Parathyroid adenoma (tissue), 2 donors: ENCODE measurements around the gene NDUFS6.

ENCODE experiments used
- H2AFZ ChIP-seq: fragments of 300-600 bp; sonication (generic); one replicate; pipeline ENCODE4 v1.7.0; 2017; ENCODE audit warnings: antibody characterized with exemption, mild to moderate bottlenecking
- H3K27ac ChIP-seq: fragments of 300-600 bp; sonication (generic); one replicate; pipeline ENCODE4 v1.7.0; 2017
- H3K27me3 ChIP-seq: fragments of 300-600 bp; sonication (generic); one replicate; pipeline ENCODE4 v1.7.0; 2017; ENCODE audit warnings: low read length; ENCODE audit not compliant: control insufficient read depth, insufficient read depth
- H3K36me3 ChIP-seq: fragments of 300-600 bp; sonication (generic); one replicate; pipeline ENCODE4 v1.7.0; 2017; ENCODE audit warnings: low read length; ENCODE audit not compliant: control insufficient read depth, insufficient read depth
- H3K4me1 ChIP-seq: fragments of 300-600 bp; sonication (generic); one replicate; pipeline ENCODE4 v1.7.0; 2017; ENCODE audit warnings: control low read depth
- H3K4me2 ChIP-seq: fragments of 300-600 bp; sonication (generic); one replicate; pipeline ENCODE4 v1.7.0; 2017; ENCODE audit warnings: low read length
- H3K4me3 ChIP-seq: fragments of 300-600 bp; sonication (generic); one replicate; pipeline ENCODE4 v1.7.0; 2017; ENCODE audit warnings: low read depth, low read length
- H3K79me2 ChIP-seq: fragments of 300-600 bp; sonication (generic); one replicate; pipeline ENCODE4 v1.7.0; 2017; ENCODE audit warnings: control low read depth
- H3K9ac ChIP-seq: fragments of 300-600 bp; sonication (generic); one replicate; pipeline ENCODE4 v1.7.0; 2017; ENCODE audit warnings: mild to moderate bottlenecking
- H3K9me3 ChIP-seq: fragments of 300-600 bp; sonication (generic); one replicate; pipeline ENCODE4 v1.7.0; 2017; ENCODE audit warnings: low read length; ENCODE audit not compliant: control insufficient read depth
- TF ChIP-seq, protein P1 (sequence below): fragments of 300-600 bp; sonication (generic); IDR thresholded peaks from one replicate; pipeline ENCODE4 v1.7.0; 2017; ENCODE audit warnings: antibody characterized with exemption, mild to moderate bottlenecking
- donor health status: primary hyperparathyroidism.

NDUFS6 gene

GRCh38 chr5:1836176-1836890 is 35.1 kb downstream of the NDUFS6 start:
- Histone ChIP-seq H3K79me2 (no peaks in the 10 kb centered on the region), H3K4me1 (no peaks in the 10 kb centered on the region), H3K4me3 (no peak overlapping the region), H3K27me3 (no peaks in the 10 kb centered on the region), H3K9me3 (no peaks in the 10 kb centered on the region), H3K9ac (no peak overlapping the region), H3K27ac (no peak overlapping the region), H2AFZ (no peak overlapping the region), H3K36me3 (no peaks in the 10 kb centered on the region), H3K4me2 (no peak overlapping the region)
- TF ChIP-seq, protein P1, sequence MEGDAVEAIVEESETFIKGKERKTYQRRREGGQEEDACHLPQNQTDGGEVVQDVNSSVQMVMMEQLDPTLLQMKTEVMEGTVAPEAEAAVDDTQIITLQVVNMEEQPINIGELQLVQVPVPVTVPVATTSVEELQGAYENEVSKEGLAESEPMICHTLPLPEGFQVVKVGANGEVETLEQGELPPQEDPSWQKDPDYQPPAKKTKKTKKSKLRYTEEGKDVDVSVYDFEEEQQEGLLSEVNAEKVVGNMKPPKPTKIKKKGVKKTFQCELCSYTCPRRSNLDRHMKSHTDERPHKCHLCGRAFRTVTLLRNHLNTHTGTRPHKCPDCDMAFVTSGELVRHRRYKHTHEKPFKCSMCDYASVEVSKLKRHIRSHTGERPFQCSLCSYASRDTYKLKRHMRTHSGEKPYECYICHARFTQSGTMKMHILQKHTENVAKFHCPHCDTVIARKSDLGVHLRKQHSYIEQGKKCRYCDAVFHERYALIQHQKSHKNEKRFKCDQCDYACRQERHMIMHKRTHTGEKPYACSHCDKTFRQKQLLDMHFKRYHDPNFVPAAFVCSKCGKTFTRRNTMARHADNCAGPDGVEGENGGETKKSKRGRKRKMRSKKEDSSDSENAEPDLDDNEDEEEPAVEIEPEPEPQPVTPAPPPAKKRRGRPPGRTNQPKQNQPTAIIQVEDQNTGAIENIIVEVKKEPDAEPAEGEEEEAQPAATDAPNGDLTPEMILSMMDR: no peak

- Histone ChIP-seq H3K36me3 (no peaks in the 10 kb centered on the region), H3K4me2 (no peak overlapping the region), H3K27ac (no peak overlapping the region), H3K27me3 (no peaks in the 10 kb centered on the region), H3K9ac (no peak overlapping the region), H3K4me1 (no peaks in the 10 kb centered on the region), H3K4me3 (no peak overlapping the region), H2AFZ (no peak overlapping the region), H3K79me2 (no peaks in the 10 kb centered on the region), H3K9me3 (no peaks in the 10 kb centered on the region)
- TF ChIP-seq, protein P1: no peak
Measured at GRCh38 chr5:1836891-1837880, 36.0 kb downstream of the NDUFS6 start.

- Histone ChIP-seq H3K9ac (no peak overlapping the region), H3K79me2 (no peaks in the 10 kb centered on the region), H3K27ac (no peak overlapping the region), H3K4me3 (no peak overlapping the region), H2AFZ (no peak overlapping the region), H3K4me1 (no peaks in the 10 kb centered on the region), H3K36me3 (no peaks in the 10 kb centered on the region), H3K27me3 (no peaks in the 10 kb centered on the region), H3K4me2 (no peak overlapping the region), H3K9me3 (no peaks in the 10 kb centered on the region)
- TF ChIP-seq, protein P1: no peak
Measured at GRCh38 chr5:1838013-1838412, 36.8 kb downstream of the NDUFS6 start.

DNA sequence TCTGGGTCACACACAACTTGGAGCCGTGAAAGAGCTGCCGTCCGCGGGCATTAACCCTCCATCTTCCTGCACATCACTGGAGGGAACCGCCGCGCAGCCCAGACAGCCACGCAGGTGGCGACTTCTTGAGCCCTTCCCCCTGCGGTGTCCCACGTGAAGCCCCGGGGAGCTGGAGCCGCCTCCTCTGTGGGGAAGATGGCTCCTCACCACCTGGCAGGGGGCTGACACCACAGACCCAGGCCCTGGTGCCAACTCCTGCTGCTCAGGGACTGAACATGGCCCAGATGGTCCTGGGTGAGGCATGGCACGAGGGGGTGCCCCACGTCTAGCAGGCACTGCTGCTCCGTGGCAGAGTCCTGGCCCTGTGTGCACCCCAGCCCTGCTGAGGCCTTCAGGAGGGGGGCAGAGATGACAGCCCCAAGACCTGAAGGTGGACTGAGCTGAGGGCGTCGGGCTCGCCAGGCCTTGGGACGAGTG is 38.9 kb downstream of the NDUFS6 start:
- H3K9ac ChIP-seq: no peak overlapping the region
- H2AFZ ChIP-seq: no peak overlapping the region
- H3K9me3 ChIP-seq: no peaks in the 10 kb centered on the region
- TF ChIP-seq, protein P1: no peak
- no peaks in the 10 kb centered on the region for H3K36me3 ChIP-seq
- no peaks in the 10 kb centered on the region for H3K79me2 ChIP-seq
- no peak overlapping the region for H3K27ac ChIP-seq
- no peaks in the 10 kb centered on the region for H3K4me1 ChIP-seq
- H3K4me2 ChIP-seq: no peak overlapping the region
- H3K4me3 ChIP-seq: no peak overlapping the region
- no peaks in the 10 kb centered on the region for H3K27me3 ChIP-seq
